ENCODE results near the gene SAMD1.

SAMD1 gene

GRCh38 chr19:14107581-14108461, 17.3 kb upstream of the SAMD1 start:
- H3K4me3 ChIP-seq (ENCODE audit: low read length): no peak overlapping the region
- no peak for TF ChIP-seq ZNF274 (IDR thresholded peaks at IDR 0.05; ENCODE audit: low read depth, low read length)

- TF ChIP-seq ZNF274 (IDR thresholded peaks at IDR 0.05; ENCODE audit: low read depth, low read length): no peak
- no peak overlapping the region for H3K4me3 ChIP-seq (ENCODE audit: low read length)
Measured at GRCh38 chr19:14106840-14107239, 16.3 kb upstream of the SAMD1 start.

GRCh38 chr19:14105680-14106079, 15.1 kb upstream of the SAMD1 start:
- H3K4me3 ChIP-seq (ENCODE audit: low read length): no peak overlapping the region
- no peak for TF ChIP-seq ZNF274 (IDR thresholded peaks at IDR 0.05; ENCODE audit: low read depth, low read length)

GRCh38 chr19:14103310-14103709, 12.8 kb upstream of the SAMD1 start:
- H3K4me3 ChIP-seq (ENCODE audit: low read length): no peak overlapping the region
- no peak for TF ChIP-seq ZNF274 (IDR thresholded peaks at IDR 0.05; ENCODE audit: low read depth, low read length)

- TF ChIP-seq ZNF274 (IDR thresholded peaks at IDR 0.05; ENCODE audit: low read depth, low read length): no peak
- H3K4me3 ChIP-seq (ENCODE audit: low read length): no peak overlapping the region
Measured at GRCh38 chr19:14102756-14103155, 12.2 kb upstream of the SAMD1 start.

GRCh38 chr19:14102102-14102696, 11.6 kb upstream of the SAMD1 start:
- no peak overlapping the region for H3K4me3 ChIP-seq (ENCODE audit: low read length)

GRCh38 chr19:14101003-14101545, 10.5 kb upstream of the SAMD1 start:
- H3K4me3 ChIP-seq (ENCODE audit: low read length): no peak overlapping the region
- no peak for TF ChIP-seq ZNF274 (IDR thresholded peaks at IDR 0.05; ENCODE audit: low read depth, low read length)

More at GRCh38 chr19:14102102-14102696, 11.6 kb upstream of the SAMD1 start:
- TF ChIP-seq ZNF274 (IDR thresholded peaks at IDR 0.05; ENCODE audit: low read depth, low read length): no peak

- no peak for TF ChIP-seq ZNF274 (IDR thresholded peaks at IDR 0.05; ENCODE audit: low read depth, low read length)
- H3K4me3 ChIP-seq (ENCODE audit: low read length): no peak overlapping the region
Measured at GRCh38 chr19:14097532-14098151, 7.1 kb upstream of the SAMD1 start.

GRCh38 chr19:14096272-14096992, 5.9 kb upstream of the SAMD1 start:
- H3K4me3 ChIP-seq (ENCODE audit: low read length): no peak overlapping the region
- no peak for TF ChIP-seq ZNF274 (IDR thresholded peaks at IDR 0.05; ENCODE audit: low read depth, low read length)

GRCh38 chr19:14094854-14095253, 4.3 kb upstream of the SAMD1 start:
- no peak for TF ChIP-seq ZNF274 (IDR thresholded peaks at IDR 0.05; ENCODE audit: low read depth, low read length)
- H3K4me3 ChIP-seq (ENCODE audit: low read length): no peak overlapping the region

- TF ChIP-seq ZNF274 (IDR thresholded peaks at IDR 0.05; ENCODE audit: low read depth, low read length): no peak
- H3K4me3 ChIP-seq (ENCODE audit: low read length): no peak overlapping the region
Measured at GRCh38 chr19:14093117-14093823, 2.7 kb upstream of the SAMD1 start.

- no peak for TF ChIP-seq ZNF274 (IDR thresholded peaks at IDR 0.05; ENCODE audit: low read depth, low read length)
- H3K4me3 ChIP-seq (ENCODE audit: low read length): peak overlapping the region; percentile 85; the same call in 1 of the 2 replicates
Measured at GRCh38 chr19:14091813-14092462, 1.4 kb upstream of the SAMD1 start.
